GM12878 (cell line): ENCODE measurements around the gene GARNL3.

ENCODE experiments used
- BHLHE40 ChIP-seq, 2 experiments: fragments of 450-650 bp in 1 of 2; IDR thresholded peaks; 2 replicates each; pipeline ENCODE4 v1.6.1; 2011 to 2017; ENCODE audit warnings: low read depth in 2 of 2, borderline replicate concordance in 1 of 2, improper control_type of control experiment in 1 of 2, low read length in 1 of 2, mild to moderate bottlenecking in 1 of 2
- CTCF ChIP-seq, 3 experiments: IDR thresholded peaks in 2 of 3; conservative IDR thresholded peaks in 1 of 3; 2 replicates each; pipeline ENCODE4 v1.5.1; 2011; ENCODE audit warnings: low read depth in 3 of 3, low read length in 3 of 3, mild to moderate bottlenecking in 3 of 3, control low read depth in 2 of 3, moderate library complexity in 2 of 3, inconsistent platforms in 1 of 3, mixed read lengths in 1 of 3; ENCODE audit not compliant: control insufficient read depth in 2 of 3, insufficient read depth in 1 of 3; ENCODE audit errors: extremely low read depth in 1 of 3
- MYC ChIP-seq: IDR thresholded peaks from 2 replicates; pipeline ENCODE4 v1.6.1; 2011; ENCODE audit warnings: mild to moderate bottlenecking, low read length, moderate library complexity, inconsistent platforms; ENCODE audit not compliant: insufficient read depth, insufficient replicate concordance, insufficient read length, severe bottlenecking
- NFYB ChIP-seq: IDR thresholded peaks from 2 replicates; pipeline ENCODE4 v1.6.1; 2011; ENCODE audit warnings: low read depth, mild to moderate bottlenecking, low read length, improper control_type of control experiment, moderate library complexity; ENCODE audit not compliant: insufficient read depth
- POLR2A ChIP-seq: IDR thresholded peaks from 2 replicates; pipeline ENCODE4 v1.6.1; 2011; ENCODE audit warnings: low read depth, mild to moderate bottlenecking, low read length
- TF ChIP-seq, protein P1 (sequence below): IDR thresholded peaks from 2 replicates; pipeline ENCODE4 v1.6.1; 2012; ENCODE audit warnings: mild to moderate bottlenecking, low read depth, low read length

GRCh38 chr9:127330501-127330900, 65.9 kb downstream of the GARNL3 start:
- TF ChIP-seq CTCF (IDR thresholded peaks at IDR 0.05 in 2 of 3, conservative IDR thresholded peaks at IDR 0.05 in 1 of 3; ENCODE audit: control insufficient read depth in 2 of 3, extremely low read depth in 1 of 3, insufficient read depth in 1 of 3, low read depth in 3 of 3, low read length in 3 of 3) (no peak), POLR2A (no peak), MYC (no peak), BHLHE40 (IDR thresholded peaks at IDR 0.05; ENCODE audit: borderline replicate concordance in 1 of 2, low read depth in 2 of 2, low read length in 1 of 2) (no peak), NFYB (no peak)
- TF ChIP-seq, protein P1, sequence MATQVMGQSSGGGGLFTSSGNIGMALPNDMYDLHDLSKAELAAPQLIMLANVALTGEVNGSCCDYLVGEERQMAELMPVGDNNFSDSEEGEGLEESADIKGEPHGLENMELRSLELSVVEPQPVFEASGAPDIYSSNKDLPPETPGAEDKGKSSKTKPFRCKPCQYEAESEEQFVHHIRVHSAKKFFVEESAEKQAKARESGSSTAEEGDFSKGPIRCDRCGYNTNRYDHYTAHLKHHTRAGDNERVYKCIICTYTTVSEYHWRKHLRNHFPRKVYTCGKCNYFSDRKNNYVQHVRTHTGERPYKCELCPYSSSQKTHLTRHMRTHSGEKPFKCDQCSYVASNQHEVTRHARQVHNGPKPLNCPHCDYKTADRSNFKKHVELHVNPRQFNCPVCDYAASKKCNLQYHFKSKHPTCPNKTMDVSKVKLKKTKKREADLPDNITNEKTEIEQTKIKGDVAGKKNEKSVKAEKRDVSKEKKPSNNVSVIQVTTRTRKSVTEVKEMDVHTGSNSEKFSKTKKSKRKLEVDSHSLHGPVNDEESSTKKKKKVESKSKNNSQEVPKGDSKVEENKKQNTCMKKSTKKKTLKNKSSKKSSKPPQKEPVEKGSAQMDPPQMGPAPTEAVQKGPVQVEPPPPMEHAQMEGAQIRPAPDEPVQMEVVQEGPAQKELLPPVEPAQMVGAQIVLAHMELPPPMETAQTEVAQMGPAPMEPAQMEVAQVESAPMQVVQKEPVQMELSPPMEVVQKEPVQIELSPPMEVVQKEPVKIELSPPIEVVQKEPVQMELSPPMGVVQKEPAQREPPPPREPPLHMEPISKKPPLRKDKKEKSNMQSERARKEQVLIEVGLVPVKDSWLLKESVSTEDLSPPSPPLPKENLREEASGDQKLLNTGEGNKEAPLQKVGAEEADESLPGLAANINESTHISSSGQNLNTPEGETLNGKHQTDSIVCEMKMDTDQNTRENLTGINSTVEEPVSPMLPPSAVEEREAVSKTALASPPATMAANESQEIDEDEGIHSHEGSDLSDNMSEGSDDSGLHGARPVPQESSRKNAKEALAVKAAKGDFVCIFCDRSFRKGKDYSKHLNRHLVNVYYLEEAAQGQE: no peak
